GM12872 (cell line): Measurements from ENCODE around the gene MAB21L3.

Source experiments
- CTCF ChIP-seq: IDR thresholded peaks from 3 replicates; pipeline ENCODE4 v1.5.1; 2011; ENCODE audit warnings: low read depth, mild to moderate bottlenecking, low read length, moderate library complexity; ENCODE audit not compliant: insufficient read depth

The MAB21L3 gene

DNA sequence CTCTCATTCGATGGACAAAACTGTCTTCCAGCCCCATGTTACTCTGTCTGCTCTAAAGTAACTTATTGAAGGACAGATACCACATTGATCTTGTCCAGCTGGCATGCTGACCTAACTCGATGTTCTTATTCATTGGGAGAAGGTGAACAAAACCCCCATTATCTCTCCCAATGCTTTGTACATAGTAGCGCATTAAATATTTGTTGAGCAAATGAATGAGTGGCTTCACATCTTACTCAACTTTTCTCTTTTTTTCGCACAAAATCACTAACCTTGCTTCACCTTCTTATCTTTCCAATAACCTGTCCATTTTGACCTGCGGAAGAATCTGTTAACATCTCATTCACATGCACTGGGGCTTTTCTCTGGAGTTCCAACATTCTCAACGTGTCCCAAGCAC is 18.3 kb downstream of the MAB21L3 start:
- no peak for TF ChIP-seq CTCF

- no peak for TF ChIP-seq CTCF
Measured at GRCh38 chr1:116130356-116130755, 19.2 kb downstream of the MAB21L3 start.

- TF ChIP-seq CTCF: no peak
Measured at GRCh38 chr1:116131170-116131569, 20.0 kb downstream of the MAB21L3 start.

GRCh38 chr1:116131866-116132605 is 20.8 kb downstream of the MAB21L3 start:
- no peak for TF ChIP-seq CTCF

DNA sequence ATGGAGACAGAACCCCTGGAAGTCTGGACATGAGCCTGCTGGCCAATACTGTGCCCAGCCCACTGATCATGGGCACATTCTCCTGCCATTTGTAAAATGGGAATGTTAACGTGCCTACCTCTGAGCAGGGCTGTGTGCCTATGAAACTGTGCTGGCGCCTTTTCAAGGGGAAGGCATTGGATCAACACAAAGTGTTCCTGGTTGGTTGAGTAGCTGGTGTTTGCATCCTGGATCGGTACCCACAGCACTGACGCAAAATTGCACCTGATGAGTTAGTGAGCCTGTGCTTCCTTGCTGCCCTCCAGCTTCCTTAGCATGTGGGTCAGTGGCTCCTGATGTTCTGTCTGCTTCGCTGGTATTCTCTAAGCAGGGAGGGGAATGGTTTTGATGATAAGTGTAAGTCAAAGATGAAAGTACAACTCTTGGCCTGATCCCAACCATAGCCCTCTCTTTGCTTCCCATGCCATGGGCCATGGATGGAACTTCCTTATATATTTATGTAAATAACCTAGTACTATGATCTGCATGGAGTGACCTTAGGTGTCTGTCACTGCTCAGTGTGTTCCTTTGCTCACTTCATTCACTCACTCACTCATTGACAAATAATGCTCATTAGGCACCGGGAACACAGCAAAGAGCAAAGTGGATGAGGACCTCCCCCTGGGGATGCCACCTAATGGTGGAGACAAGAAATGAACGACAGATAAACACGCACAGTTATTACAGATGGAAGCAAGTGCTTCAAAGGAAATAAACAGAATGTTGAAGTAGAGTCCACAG is 22.7 kb downstream of the MAB21L3 start:
- no peak; the same call in 2 of the 3 replicates for TF ChIP-seq CTCF

DNA sequence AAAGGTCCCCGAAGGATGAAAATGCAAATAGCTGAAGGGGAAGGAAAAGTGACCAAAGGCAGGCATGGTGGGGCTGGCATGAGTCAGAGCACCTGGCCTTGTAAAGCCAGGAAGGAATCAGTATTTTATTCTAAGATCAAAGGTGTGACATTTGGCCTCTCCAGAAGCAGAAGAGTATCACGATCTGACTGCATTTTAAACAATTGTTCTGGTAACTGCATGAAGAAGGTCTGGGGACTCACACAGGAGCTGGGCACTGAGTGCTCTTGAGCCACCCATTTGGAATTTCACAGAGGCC is 23.2 kb downstream of the MAB21L3 start:
- TF ChIP-seq CTCF: no peak

DNA sequence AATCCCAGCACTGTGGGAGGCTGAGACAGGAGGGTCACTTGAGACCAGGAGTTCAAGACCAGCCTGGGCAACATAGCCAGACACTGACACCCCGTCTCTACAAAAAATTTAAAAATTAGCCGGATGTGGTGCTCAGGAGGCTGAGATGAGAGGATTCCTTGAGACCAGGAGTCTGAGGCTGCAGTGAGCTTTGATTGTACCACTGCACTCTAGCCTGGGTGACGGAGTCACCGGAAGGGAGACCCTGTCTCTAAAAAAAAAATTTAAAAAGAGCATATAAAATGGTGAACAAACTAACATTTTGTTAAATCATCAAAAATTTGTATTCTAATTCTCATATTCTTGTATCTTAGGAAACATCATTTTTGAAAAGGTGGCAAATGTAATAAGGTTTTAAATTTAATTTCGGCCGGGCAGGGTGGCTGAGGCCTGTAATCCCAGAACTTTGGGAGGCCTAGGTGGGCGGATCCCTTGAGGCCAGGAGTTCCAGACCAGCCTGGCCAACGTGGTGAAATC is 27.1 kb downstream of the MAB21L3 start:
- no peak for TF ChIP-seq CTCF
